T-helper 2 cell treated with Interferon-gamma antibody and Interleukin-4, amounts not matched to agents 100 ng/mL and 5 ng/mL, for 36 hours (primary cell): Measurements from ENCODE around the gene RHOA. TPM values are rescaled to one million over a fixed set of nuclear protein-coding genes. Genes with fewer than 3 reads are reported as not detected.

Source experiments
- intact Hi-C: fragments of 100-400 bp; cut with micrococcal nuclease; formaldehyde crosslinking; loops from one replicate; pipeline ENCODE4 v1.15.1; 2023
- total RNA-seq: library from RNA; stranded (reverse); gene quantifications from 2 replicates; pipeline ENCODE4 v1.2.3, GENCODE V29; 2022

The RHOA gene
- total RNA-seq, 1 donor from 2014 or later, result 466 TPM

- intact Hi-C loops, result no loop called here
Measured at GRCh38 chr3:49371946-49372345, 39.8 kb downstream of the RHOA start.

GRCh38 chr3:49370585-49371290 is 41.0 kb downstream of the RHOA start:
- intact Hi-C loops, result no loop called here

- intact Hi-C loops, result no loop called here
Measured at GRCh38 chr3:49362561-49362960, 49.2 kb downstream of the RHOA start.

GRCh38 chr3:49359623-49360022 is 52.2 kb downstream of the RHOA start:
- intact Hi-C loops, result loop anchor here (2.0 to 5.0 kb wide), 2 partner anchors 89 to 1272 kb away; no protein-coding TSS in a partner anchor

GRCh38 chr3:49358884-49359225 is 52.9 kb downstream of the RHOA start:
- intact Hi-C loops, result loop anchor here (1.0 to 5.0 kb wide), 4 partner anchors 19 to 1272 kb away; partner anchors contain the start of genes TCTA and USP4

- intact Hi-C loops, result loop anchor here (1.0 to 5.0 kb wide), 4 partner anchors 18 to 1271 kb away; partner anchors contain the start of genes TCTA and USP4
Measured at GRCh38 chr3:49358217-49358883, 53.4 kb downstream of the RHOA start, which contains the start of gene GPX1. Gene GPX1 (minus strand): TSS chr3:49358353. CDS start chr3:49358278, 75 bp downstream.

- intact Hi-C loops, result loop anchor here (1.0 to 5.0 kb wide), 4 partner anchors 17 to 1270 kb away; partner anchors contain the start of genes TCTA and USP4
Measured at GRCh38 chr3:49357443-49358216, 54.1 kb downstream of the RHOA start.

- intact Hi-C loops, result loop anchor here (5.0 kb wide), 1 partner anchor 1270 kb away; no protein-coding TSS in a partner anchor
Measured at GRCh38 chr3:49357095-49357442, 54.7 kb downstream of the RHOA start.

GRCh38 chr3:49352890-49353421 is 58.8 kb downstream of the RHOA start:
- intact Hi-C loops, result no loop called here

GRCh38 chr3:49352281-49352680 is 59.5 kb downstream of the RHOA start:
- intact Hi-C loops, result no loop called here

GRCh38 chr3:49351521-49352011 is 60.2 kb downstream of the RHOA start:
- intact Hi-C loops, result no loop called here

GRCh38 chr3:49349348-49350114 is 62.2 kb downstream of the RHOA start:
- intact Hi-C loops, result loop anchor here (10.0 kb wide), 1 partner anchor 255 kb away; the partner anchor contains the start of gene QRICH1

GRCh38 chr3:49348361-49348760 is 63.4 kb downstream of the RHOA start:
- intact Hi-C loops, result loop anchor here (10.0 kb wide), 1 partner anchor 254 kb away; the partner anchor contains the start of gene QRICH1

GRCh38 chr3:49346797-49347251 is 65.0 kb downstream of the RHOA start:
- intact Hi-C loops, result loop anchor here (10.0 kb wide), 1 partner anchor 252 kb away; the partner anchor contains the start of gene QRICH1

- intact Hi-C loops, result loop anchor here (5.0 to 10.0 kb wide), 3 partner anchors 248 to 329 kb away; partner anchors contain the start of genes APEH, IMPDH2 and QRICH1
Measured at GRCh38 chr3:49343163-49343562, 68.6 kb downstream of the RHOA start.

- intact Hi-C loops, result loop anchor here (2.0 to 10.0 kb wide), 4 partner anchors 65 to 330 kb away; partner anchors contain the start of genes APEH, C3orf62, IMPDH2 and QRICH1
Measured at GRCh38 chr3:49341996-49342395, 69.8 kb downstream of the RHOA start.

- intact Hi-C loops, result loop anchor here (1.0 to 10.0 kb wide), 10 partner anchors 18 to 332 kb away; partner anchors contain the start of genes APEH, C3orf62, DAG1 and GPX1
Measured at GRCh38 chr3:49339941-49340800, 71.6 kb downstream of the RHOA start, which contains the start of gene USP4. Gene USP4 (minus strand): TSS chr3:49340053. CDS start chr3:49340024, 29 bp downstream.

GRCh38 chr3:49339581-49339940 is 72.2 kb downstream of the RHOA start:
- intact Hi-C loops, result no loop called here
